Neural progenitor cell (in vitro differentiated cells): Measurements from ENCODE around the gene GUCY2D. TPM values are rescaled to one million over a fixed set of nuclear protein-coding genes. Genes with fewer than 3 reads are reported as not detected.

Experiments used
- DNase-seq: peaks from one replicate; pipeline ENCODE4 v3.0.0-alpha.2; 2016; ENCODE audit warnings: low spot score
- H2AFZ ChIP-seq: fragments of 200-600 bp; sonication (generic); replicated peaks from 2 replicates; pipeline ENCODE4 v1.6.1; 2016; ENCODE audit warnings: antibody characterized with exemption
- H3F3A ChIP-seq: fragments of 200-600 bp; sonication (generic); 2 replicates; pipeline ENCODE4 v1.6.1; 2016; ENCODE audit warnings: antibody characterized with exemption, low read depth
- H3K27ac ChIP-seq: fragments of 200-600 bp; sonication (generic); 2 replicates; pipeline ENCODE4 v1.5.1; 2016; ENCODE audit warnings: mild to moderate bottlenecking
- H3K27me3 ChIP-seq: fragments of 200-600 bp; sonication (generic); 2 replicates; pipeline ENCODE4 v1.6.1; 2016; ENCODE audit warnings: mild to moderate bottlenecking, moderate library complexity
- H3K36me3 ChIP-seq: fragments of 200-600 bp; sonication (generic); 2 replicates; pipeline ENCODE4 v1.5.1; 2016
- H3K4me1 ChIP-seq: fragments of 200-600 bp; sonication (generic); 2 replicates; pipeline ENCODE4 v1.6.1; 2016; ENCODE audit warnings: mixed run types
- H3K4me2 ChIP-seq: fragments of 200-600 bp; sonication (generic); 2 replicates; pipeline ENCODE4 v1.6.1; 2016
- H3K4me3 ChIP-seq: fragments of 200-600 bp; sonication (generic); 2 replicates; pipeline ENCODE4 v1.5.1; 2016
- H3K79me2 ChIP-seq: fragments of 200-600 bp; sonication (generic); 2 replicates; pipeline ENCODE4 v1.6.1; 2016; ENCODE audit warnings: low read depth
- H3K9ac ChIP-seq: fragments of 200-600 bp; sonication (generic); 2 replicates; pipeline ENCODE4 v1.6.1; 2016
- H3K9me3 ChIP-seq: fragments of 200-600 bp; sonication (generic); 2 replicates; pipeline ENCODE4 v1.5.1; 2016; ENCODE audit warnings: low read depth
- H4K20me1 ChIP-seq: fragments of 200-600 bp; sonication (generic); 2 replicates; pipeline ENCODE4 v1.6.1; 2016; ENCODE audit warnings: low read depth
- H3K27ac Mint-ChIP-seq: 3 replicates; pipeline ENCODE4 v1.8.0; 2021; ENCODE audit warnings: mixed read lengths
- H3K27me3 Mint-ChIP-seq: 2 replicates; pipeline ENCODE4 v1.8.0; 2022; ENCODE audit warnings: low read depth, mild to moderate bottlenecking, inconsistent platforms, moderate library complexity, mixed read lengths; ENCODE audit not compliant: insufficient read depth
- H3K36me3 Mint-ChIP-seq: 3 replicates; pipeline ENCODE4 v1.8.0; 2021; ENCODE audit warnings: mixed read lengths
- H3K4me1 Mint-ChIP-seq: 3 replicates; pipeline ENCODE4 v1.8.0; 2021; ENCODE audit warnings: mixed read lengths
- H3K4me3 Mint-ChIP-seq: 3 replicates; pipeline ENCODE4 v1.8.0; 2021; ENCODE audit warnings: mild to moderate bottlenecking, moderate library complexity, mixed read lengths
- H3K9me3 Mint-ChIP-seq: 3 replicates; pipeline ENCODE4 v1.8.0; 2020; ENCODE audit warnings: mixed read lengths
- EZH2 ChIP-seq: fragments of 200-600 bp; sonication (generic); IDR thresholded peaks from 2 replicates; pipeline ENCODE4 v1.6.1; 2017; ENCODE audit warnings: antibody characterized with exemption, mild to moderate bottlenecking, moderate library complexity
- EZH2phosphoT487 ChIP-seq: fragments of 200-600 bp; sonication (generic); IDR thresholded peaks from 2 replicates; pipeline ENCODE4 v1.6.1; 2017; ENCODE audit warnings: antibody characterized with exemption
- total RNA-seq: library from RNA; depleted of rRNA; stranded (reverse); fragments of >200 nt; gene quantifications from 2 replicates; pipeline ENCODE4 v1.2.3, GENCODE V29; 2015; ENCODE audit warnings: low replicate concordance
- TF ChIP-seq, protein P1 (sequence below): fragments of 200-600 bp; sonication (generic); IDR thresholded peaks from 2 replicates; pipeline ENCODE4 v1.5.1; 2017; ENCODE audit warnings: antibody characterized with exemption, mild to moderate bottlenecking

The GUCY2D gene
- total RNA-seq, 1 donor from 2014 or later = not detected

DNA sequence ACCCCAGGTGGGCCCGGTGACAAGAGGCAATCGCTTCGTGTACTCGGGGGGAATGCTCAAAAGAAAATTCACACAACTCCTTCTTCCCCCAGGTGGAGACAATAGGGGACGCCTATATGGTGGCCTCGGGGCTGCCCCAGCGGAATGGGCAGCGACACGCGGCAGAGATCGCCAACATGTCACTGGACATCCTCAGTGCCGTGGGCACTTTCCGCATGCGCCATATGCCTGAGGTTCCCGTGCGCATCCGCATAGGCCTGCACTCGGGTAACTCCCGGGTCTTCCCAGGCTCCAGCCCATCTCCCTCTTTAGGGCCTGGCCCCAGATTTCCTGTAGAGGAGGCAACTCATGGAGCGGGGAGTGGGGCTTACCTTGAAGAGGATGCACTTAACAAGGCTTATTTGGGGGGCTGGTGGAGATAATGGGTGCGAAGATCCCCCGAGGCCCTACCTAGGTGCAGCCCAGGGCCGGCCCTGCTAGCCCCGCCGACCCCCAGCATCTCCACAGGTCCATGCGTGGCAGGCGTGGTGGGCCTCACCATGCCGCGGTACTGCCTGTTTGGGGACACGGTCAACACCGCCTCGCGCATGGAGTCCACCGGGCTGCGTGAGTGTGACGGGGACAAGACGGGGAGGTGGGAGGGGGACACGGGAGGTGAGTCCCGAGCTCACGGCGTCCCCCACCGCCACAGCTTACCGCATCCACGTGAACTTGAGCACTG, 13.0 kb downstream of the GUCY2D start:
- peaks cover 16% of the 10 kb centered on the region for H3K27me3 Mint-ChIP-seq
- Histone ChIP-seq H3K27me3 (peaks cover 46% of the 10 kb centered on the region), H3K27ac (no peak overlapping the region), H3K9ac (no peak overlapping the region), H4K20me1 (no peaks in the 10 kb centered on the region), H2AFZ (peak overlapping the region; percentile 81), H3K4me2 (peak overlapping the region; percentile 95), H3K9me3 (no peaks in the 10 kb centered on the region), H3K36me3 (no peaks in the 10 kb centered on the region), H3K79me2 (no peaks in the 10 kb centered on the region), H3F3A (no peaks in the 10 kb centered on the region), H3K4me1 (peaks cover 10% of the 10 kb centered on the region), H3K4me3 (peak overlapping the region; percentile 66)
- no peak for DNase-seq
- no peak overlapping the region for H3K27ac Mint-ChIP-seq
- peak overlapping the region; percentile 71 for H3K4me3 Mint-ChIP-seq
- H3K9me3 Mint-ChIP-seq = no peaks in the 10 kb centered on the region
- TF ChIP-seq, protein P1, sequence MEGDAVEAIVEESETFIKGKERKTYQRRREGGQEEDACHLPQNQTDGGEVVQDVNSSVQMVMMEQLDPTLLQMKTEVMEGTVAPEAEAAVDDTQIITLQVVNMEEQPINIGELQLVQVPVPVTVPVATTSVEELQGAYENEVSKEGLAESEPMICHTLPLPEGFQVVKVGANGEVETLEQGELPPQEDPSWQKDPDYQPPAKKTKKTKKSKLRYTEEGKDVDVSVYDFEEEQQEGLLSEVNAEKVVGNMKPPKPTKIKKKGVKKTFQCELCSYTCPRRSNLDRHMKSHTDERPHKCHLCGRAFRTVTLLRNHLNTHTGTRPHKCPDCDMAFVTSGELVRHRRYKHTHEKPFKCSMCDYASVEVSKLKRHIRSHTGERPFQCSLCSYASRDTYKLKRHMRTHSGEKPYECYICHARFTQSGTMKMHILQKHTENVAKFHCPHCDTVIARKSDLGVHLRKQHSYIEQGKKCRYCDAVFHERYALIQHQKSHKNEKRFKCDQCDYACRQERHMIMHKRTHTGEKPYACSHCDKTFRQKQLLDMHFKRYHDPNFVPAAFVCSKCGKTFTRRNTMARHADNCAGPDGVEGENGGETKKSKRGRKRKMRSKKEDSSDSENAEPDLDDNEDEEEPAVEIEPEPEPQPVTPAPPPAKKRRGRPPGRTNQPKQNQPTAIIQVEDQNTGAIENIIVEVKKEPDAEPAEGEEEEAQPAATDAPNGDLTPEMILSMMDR = no peak
- TF ChIP-seq EZH2phosphoT487 (no peak), EZH2 (no peak)
- peaks cover 7% of the 10 kb centered on the region for H3K4me1 Mint-ChIP-seq
- no peaks in the 10 kb centered on the region for H3K36me3 Mint-ChIP-seq

DNA sequence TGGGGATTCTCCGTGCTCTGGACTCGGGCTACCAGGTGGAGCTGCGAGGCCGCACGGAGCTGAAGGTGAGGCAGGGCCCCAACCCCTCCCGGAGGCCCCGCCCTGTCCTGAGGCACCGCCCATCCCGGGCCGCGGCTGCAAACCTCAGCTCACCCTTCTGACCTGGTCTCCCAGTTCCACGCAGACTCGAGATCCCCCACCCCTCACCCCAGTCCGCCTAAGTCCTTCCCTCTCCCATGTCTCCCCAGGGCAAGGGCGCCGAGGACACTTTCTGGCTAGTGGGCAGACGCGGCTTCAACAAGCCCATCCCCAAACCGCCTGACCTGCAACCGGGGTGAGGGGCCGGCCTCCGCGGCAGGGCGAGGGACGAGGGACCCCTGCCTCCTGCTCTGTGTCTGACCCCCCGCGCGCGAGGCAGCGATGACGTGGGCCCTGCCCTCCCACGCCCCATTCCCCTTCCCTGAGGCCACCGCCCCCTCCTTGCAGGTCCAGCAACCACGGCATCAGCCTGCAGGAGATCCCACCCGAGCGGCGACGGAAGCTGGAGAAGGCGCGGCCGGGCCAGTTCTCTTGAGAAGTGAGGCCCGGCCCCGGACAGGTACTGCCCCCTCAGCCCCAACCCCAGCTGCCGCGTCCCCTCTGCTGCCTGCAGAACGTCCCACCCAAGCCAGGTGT, 13.7 kb downstream of the GUCY2D start:
- H4K20me1 ChIP-seq = no peaks in the 10 kb centered on the region
- peak; percentile 52 for DNase-seq
- no peaks in the 10 kb centered on the region for H3K9me3 ChIP-seq
- peak overlapping the region; percentile 85 for H3K4me3 Mint-ChIP-seq
- peaks cover 10% of the 10 kb centered on the region for H3K4me1 ChIP-seq
- peaks cover 44% of the 10 kb centered on the region for H3K27me3 ChIP-seq
- H3K4me1 Mint-ChIP-seq = peaks cover 7% of the 10 kb centered on the region
- H3K9me3 Mint-ChIP-seq = no peaks in the 10 kb centered on the region
- peak overlapping the region; percentile 81 for H2AFZ ChIP-seq
- H3K36me3 ChIP-seq = no peaks in the 10 kb centered on the region
- H3F3A ChIP-seq = no peaks in the 10 kb centered on the region
- no peak overlapping the region for H3K9ac ChIP-seq
- H3K27me3 Mint-ChIP-seq = peaks cover 16% of the 10 kb centered on the region
- no peaks in the 10 kb centered on the region for H3K36me3 Mint-ChIP-seq
- peak overlapping the region; percentile 66 for H3K4me3 ChIP-seq
- TF ChIP-seq EZH2 (peak; percentile 46), EZH2phosphoT487 (no peak)
- TF ChIP-seq, protein P1 = no peak
- H3K27ac ChIP-seq = no peak overlapping the region
- H3K27ac Mint-ChIP-seq = no peak overlapping the region
- H3K4me2 ChIP-seq = peak overlapping the region; percentile 95
- H3K79me2 ChIP-seq = no peaks in the 10 kb centered on the region

DNA sequence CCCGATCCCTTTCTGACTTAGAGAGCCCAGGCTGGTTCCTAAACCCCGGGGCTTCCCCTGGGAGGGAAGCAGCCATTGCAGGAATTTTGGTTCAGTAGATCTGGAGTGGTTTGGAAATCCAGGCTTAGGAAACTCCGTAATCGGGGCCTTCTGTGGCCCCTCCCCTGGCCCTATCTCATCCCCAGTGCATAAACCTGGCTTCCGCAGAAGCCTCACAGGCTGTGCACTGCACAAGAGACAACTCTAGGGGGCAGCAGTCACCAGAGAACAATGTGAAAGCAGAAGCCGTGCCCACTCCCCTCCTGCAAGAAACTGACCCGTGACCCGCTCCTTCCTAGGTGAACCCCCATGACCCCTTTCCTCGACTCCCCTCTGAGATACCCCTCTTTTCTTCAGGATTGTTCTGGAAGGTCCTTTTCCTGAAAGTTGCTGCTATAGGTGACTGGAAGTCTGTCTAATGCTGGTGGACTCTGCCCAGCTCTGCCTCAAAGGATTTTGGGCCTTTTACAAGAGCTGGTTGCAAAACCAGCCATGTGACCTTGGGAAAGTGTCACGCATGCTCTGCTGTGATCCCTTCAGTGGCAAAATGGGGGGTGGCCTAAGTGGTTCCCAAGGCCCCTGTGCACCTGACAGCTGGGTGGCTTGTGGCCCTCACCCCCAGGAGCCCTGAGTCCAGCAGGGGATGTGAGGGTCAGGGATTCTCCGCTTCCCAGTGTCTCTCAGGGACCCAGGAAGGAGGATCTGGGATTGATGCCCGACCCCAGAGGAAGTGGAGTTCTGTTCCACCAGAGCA, 14.4 kb downstream of the GUCY2D start:
- H3K27me3 ChIP-seq = peaks cover 43% of the 10 kb centered on the region
- H3K9ac ChIP-seq = no peak overlapping the region
- H3F3A ChIP-seq = no peaks in the 10 kb centered on the region
- DNase-seq = peak; percentile 80
- H3K4me1 ChIP-seq = peaks cover 10% of the 10 kb centered on the region
- Mint-ChIP-seq H3K9me3 (no peaks in the 10 kb centered on the region), H3K4me1 (peaks cover 7% of the 10 kb centered on the region), H3K4me3 (peak overlapping the region; percentile 85), H3K27ac (no peak overlapping the region), H3K36me3 (no peaks in the 10 kb centered on the region), H3K27me3 (peaks cover 16% of the 10 kb centered on the region)
- H3K4me2 ChIP-seq = peak overlapping the region; percentile 95
- no peaks in the 10 kb centered on the region for H4K20me1 ChIP-seq
- H3K79me2 ChIP-seq = no peaks in the 10 kb centered on the region
- peak overlapping the region; percentile 66 for H3K4me3 ChIP-seq
- no peaks in the 10 kb centered on the region for H3K9me3 ChIP-seq
- H3K36me3 ChIP-seq = no peaks in the 10 kb centered on the region
- no peak overlapping the region for H3K27ac ChIP-seq
- TF ChIP-seq EZH2phosphoT487 (no peak), EZH2 (no peak)
- TF ChIP-seq, protein P1 = peak; percentile 87
- H2AFZ ChIP-seq = peak overlapping the region; percentile 81
